ENCODE results near the gene UNC119.

UNC119 gene

GRCh38 chr17:28544402-28545140, 7.9 kb downstream of the UNC119 start:
- DNase-seq (ENCODE audit: insufficient read length, low spot score) (no peak), FAIRE-seq (no peak)
- TF ChIP-seq POLR2A (IDR thresholded peaks at IDR 0.05; ENCODE audit: low read depth, low read length) = no peak

DNA sequence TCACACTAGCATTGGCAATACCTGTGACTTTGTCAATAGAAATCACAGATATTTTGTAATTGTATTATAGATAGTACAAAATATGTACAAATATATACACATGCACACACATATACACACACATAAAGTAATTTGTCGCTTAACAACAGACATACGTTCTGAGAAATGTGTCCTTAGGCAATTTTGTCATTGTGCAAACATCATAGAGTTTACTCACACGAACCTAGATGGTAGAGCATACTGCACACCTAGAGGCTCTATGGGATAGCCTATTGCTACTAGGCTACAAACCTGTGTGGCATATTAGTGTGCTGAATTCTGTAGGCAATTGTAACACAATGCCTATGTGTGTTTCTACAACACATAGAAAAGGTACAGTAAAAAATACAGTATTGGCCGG, 11.0 kb downstream of the UNC119 start:
- no peak for TF ChIP-seq POLR2A (IDR thresholded peaks at IDR 0.05; ENCODE audit: low read depth, low read length)
- DNase-seq (ENCODE audit: insufficient read length, low spot score) = no peak
- FAIRE-seq = no peak

GRCh38 chr17:28540231-28540630, 12.2 kb downstream of the UNC119 start:
- FAIRE-seq = no peak
- TF ChIP-seq POLR2A (IDR thresholded peaks at IDR 0.05; ENCODE audit: low read depth, low read length) = no peak
- no peak for DNase-seq (ENCODE audit: insufficient read length, low spot score)

DNA sequence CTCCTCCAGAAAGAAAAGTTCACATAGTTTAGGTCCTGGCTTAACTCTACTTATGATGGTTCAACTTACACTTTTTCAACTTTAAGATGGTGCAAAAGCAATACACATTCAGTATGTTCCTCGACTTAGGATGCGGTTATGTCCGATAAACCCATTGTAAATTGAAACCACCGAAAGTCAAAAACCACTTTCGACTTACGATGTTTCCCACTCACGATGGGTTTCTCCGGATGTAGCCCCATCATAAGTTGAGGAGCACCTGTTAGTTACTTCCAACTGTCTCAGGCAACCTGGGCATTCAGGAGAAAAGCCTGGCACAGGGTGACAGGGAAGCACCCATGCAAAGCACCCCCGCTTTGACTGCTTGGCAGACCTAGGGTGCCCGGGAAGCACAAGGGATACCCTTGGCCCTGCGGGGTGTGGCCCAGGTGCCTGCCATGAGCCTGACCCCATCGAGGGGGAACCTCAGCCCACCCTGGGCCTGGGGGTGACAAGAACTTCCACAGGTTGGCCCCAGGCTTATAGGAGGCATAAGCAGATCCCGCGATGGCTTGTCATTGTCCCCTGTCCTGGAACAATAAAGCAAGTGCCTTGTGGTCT, 14.0 kb downstream of the UNC119 start:
- TF ChIP-seq POLR2A (IDR thresholded peaks at IDR 0.05; ENCODE audit: low read depth, low read length) = no peak
- DNase-seq (ENCODE audit: insufficient read length, low spot score) (no peak), FAIRE-seq (no peak)

DNA sequence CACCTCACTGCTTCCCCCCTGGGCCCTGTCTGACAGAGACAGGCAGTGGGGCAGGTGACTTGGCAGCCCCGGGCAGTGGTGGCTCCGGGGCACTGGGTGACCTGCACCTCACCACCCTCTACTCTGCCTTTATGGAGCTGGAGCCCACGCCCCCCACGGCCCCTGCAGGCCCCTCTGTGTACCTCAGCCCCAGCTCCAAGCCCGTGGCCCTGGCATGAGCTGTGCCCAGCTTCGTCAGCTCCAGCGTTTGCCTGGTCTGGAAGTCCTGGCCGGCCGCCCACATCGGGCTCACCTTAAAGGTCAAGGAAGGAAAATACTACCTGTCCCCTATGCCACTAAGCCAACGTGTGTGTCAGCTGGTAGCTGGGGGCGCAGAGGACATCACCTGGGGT, 15.2 kb downstream of the UNC119 start:
- TF ChIP-seq POLR2A (IDR thresholded peaks at IDR 0.05; ENCODE audit: low read depth, low read length) = no peak
- DNase-seq (ENCODE audit: insufficient read length, low spot score) (no peak), FAIRE-seq (no peak)

DNA sequence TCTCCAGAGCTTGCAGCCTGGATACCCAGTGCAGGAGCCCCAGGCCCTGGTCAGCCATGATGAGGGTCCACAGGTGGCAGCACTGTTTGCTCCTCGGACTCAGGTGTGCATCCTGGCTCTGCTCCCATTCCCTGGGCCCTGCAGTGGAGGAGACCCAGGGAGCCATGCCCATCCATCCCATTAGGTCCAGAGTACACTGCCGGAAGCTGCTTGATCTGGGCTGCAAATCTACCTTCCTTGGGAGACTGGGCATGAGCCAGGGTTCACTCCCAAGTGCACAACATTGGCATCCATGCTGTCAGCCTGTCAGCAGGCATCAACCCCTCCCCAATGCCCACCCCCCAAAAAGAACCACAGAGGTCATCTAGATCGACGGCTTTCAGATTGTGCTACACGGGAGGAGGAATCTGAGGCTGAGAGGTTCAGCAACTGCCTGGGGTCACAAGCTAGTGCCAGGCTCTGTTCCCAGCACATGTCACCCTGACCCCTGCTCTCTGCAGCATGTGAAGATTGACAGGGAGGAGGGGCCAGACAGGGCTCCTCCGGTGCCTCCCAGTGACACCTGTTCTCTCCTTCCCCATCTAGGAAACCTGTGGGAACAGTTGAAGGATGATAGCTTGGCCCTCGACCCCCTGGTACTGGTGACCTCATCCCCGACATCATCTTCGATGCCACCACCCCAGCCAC, 15.7 kb downstream of the UNC119 start:
- no peak for FAIRE-seq
- no peak for TF ChIP-seq POLR2A (IDR thresholded peaks at IDR 0.05; ENCODE audit: low read depth, low read length)
- no peak for DNase-seq (ENCODE audit: insufficient read length, low spot score)

GRCh38 chr17:28534740-28535375, 17.6 kb downstream of the UNC119 start:
- FAIRE-seq = no peak
- no peak for DNase-seq (ENCODE audit: insufficient read length, low spot score)
- TF ChIP-seq POLR2A (IDR thresholded peaks at IDR 0.05; ENCODE audit: low read depth, low read length) = no peak

DNA sequence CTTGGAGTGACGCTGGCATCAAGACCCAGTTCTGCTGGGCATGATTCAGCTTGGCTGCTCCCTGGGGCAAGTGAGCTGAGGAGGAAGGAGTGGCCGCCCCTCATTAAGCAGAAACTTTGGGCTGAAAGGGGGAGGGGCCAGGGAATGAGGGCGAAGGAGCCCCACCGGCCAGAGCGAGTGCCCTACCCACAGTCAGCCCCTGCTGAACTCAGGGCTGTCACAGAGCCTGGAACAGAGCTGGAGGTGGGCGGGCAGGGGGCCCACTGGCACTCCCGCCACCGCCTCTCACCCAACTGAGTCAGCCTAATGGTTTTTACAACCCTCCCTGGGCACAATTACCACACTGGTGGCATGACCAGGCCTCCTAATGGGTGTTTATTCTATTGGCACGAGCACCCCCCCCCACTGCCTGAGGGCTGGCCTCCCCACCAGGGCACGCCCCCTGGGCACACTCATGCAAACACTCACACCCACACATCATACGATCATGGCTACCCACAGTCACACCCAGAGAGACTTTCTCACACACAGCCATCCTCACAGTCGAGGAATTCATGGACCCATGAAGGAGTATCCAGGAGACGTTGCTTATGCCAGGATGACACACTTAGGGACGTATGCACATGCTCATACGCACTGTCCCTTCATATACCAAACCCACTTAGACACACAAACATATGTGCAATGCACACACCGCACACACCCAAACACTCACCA, 19.2 kb downstream of the UNC119 start:
- no peak for TF ChIP-seq POLR2A (IDR thresholded peaks at IDR 0.05; ENCODE audit: low read depth, low read length)
- DNase-seq (ENCODE audit: insufficient read length, low spot score) (no peak), FAIRE-seq (no peak)

DNA sequence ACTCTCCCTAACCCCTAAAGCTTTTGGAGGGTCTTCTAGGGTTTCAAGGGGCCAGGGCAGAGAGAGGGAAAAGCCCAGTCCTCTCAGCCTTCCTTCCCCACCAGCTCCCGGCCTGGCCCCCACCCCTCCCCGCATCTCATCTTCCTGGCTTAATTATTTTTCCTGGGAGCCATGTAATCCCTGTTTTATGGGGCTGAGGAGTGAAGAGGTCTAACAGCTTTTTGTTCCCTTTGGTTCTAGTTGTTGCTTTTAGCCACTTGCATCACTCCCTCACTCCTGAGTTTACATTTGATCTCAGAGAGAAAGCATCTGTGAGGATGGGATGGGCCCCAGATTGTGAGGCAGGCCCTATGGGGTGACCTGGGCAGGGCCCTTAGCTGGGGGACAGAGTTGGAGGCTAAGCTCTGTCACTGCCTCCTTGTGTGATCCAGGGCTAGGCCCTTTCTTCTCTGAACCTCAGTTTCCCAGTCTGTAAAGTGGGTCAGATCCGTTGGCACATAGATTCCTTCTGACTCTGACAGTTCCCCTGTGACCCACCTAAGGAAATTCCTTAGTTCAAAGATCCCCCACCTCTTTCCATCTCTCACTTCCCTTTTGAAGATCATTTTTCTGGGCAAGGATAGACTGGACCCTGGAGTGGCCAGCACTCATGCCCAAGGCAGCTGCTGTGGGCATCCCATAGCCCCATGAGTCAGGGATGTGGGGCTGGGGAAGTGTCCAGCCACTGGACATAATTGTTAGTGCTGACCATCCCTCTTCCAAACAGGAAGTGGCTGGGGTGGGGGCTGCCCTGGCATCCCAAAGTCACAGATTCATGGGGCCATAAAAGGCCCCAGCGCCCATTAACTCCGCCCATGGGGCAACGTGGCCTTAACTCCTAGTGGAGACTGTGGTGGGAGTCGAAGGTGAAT, 20.1 kb downstream of the UNC119 start:
- no peak for FAIRE-seq
- no peak for DNase-seq (ENCODE audit: insufficient read length, low spot score)
- TF ChIP-seq POLR2A (IDR thresholded peaks at IDR 0.05; ENCODE audit: low read depth, low read length) = no peak

DNA sequence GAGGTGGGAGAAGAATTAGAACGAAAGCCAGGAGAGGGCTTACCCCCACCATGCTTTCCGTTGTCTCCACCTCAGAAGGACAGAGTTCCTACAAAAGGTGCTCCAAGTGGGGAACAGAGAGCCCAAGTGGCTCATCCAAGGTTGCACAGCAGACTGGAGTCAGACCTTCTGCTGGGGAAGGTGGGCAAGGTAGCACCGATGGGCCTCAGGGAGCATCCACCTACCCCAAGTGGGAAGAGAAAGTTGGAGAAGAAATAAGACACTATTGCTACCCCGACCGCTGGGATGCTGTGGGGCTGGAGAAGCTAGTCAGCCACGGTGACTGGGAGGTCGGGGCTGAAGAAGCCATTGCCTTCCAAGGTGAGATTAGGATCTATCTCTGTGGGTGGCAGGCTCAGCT, 21.5 kb downstream of the UNC119 start:
- FAIRE-seq (no peak), DNase-seq (ENCODE audit: insufficient read length, low spot score) (no peak)
- TF ChIP-seq POLR2A (IDR thresholded peaks at IDR 0.05; ENCODE audit: low read depth, low read length) = no peak

- TF ChIP-seq POLR2A (IDR thresholded peaks at IDR 0.05; ENCODE audit: low read depth, low read length) = no peak
- DNase-seq (ENCODE audit: insufficient read length, low spot score) = no peak
- no peak for FAIRE-seq
Measured at GRCh38 chr17:28530250-28530649, 22.2 kb downstream of the UNC119 start.

GRCh38 chr17:28529013-28529400, 23.4 kb downstream of the UNC119 start:
- no peak for FAIRE-seq

More at GRCh38 chr17:28529013-28529400, 23.4 kb downstream of the UNC119 start:
- no peak for TF ChIP-seq POLR2A (IDR thresholded peaks at IDR 0.05; ENCODE audit: low read depth, low read length)
- no peak for DNase-seq (ENCODE audit: insufficient read length, low spot score)

All from H54 (cell line).